Vagina (tissue), 2 donors: ENCODE data around the gene TUBA1B.

ENCODE experiments used
- CTCF ChIP-seq, 3 experiments: fragments of 450-650 bp in 2 of 3; fragments of 200-600 bp in 1 of 3; sonication (generic) in 1 of 3; IDR thresholded peaks; one replicate each; pipeline ENCODE4 v1.5.1; 2017 to 2019; ENCODE audit warnings: antibody characterized with exemption in 3 of 3, mild to moderate bottlenecking in 2 of 3, moderate library complexity in 2 of 3
- POLR2A ChIP-seq, 2 donors: fragments of 450-650 bp; IDR thresholded peaks; one replicate each; pipeline ENCODE4 v1.6.1; 2017; ENCODE audit warnings: antibody characterized with exemption in 2 of 2, mild to moderate bottlenecking in 2 of 2, moderate library complexity in 2 of 2

- TF ChIP-seq POLR2A (IDR thresholded peaks at IDR 0.05) (no peak), CTCF (IDR thresholded peaks at IDR 0.05) (no peak)
Measured at GRCh38 chr12:49133590-49133989, 2.4 kb upstream of the TUBA1B start.
